ENCODE results near the gene SLC9A1.

The SLC9A1 gene

GRCh38 chr1:27070390-27071048, 84.4 kb downstream of the SLC9A1 start:
- no peak for DNase-seq (ENCODE audit: low read depth)
- no peak for TF ChIP-seq CTCF (IDR thresholded peaks at IDR 0.05; ENCODE audit: low read depth, low read length, missing control alignments)
- no peak overlapping the region for H3K4me3 ChIP-seq (ENCODE audit: low read depth, low read length)

GRCh38 chr1:27068922-27069321, 86.0 kb downstream of the SLC9A1 start:
- TF ChIP-seq CTCF (IDR thresholded peaks at IDR 0.05; ENCODE audit: low read depth, low read length, missing control alignments): no peak
- DNase-seq (ENCODE audit: low read depth): no peak

GRCh38 chr1:27065999-27066630, 88.8 kb downstream of the SLC9A1 start:
- no peak overlapping the region for H3K4me3 ChIP-seq (ENCODE audit: low read depth, low read length)
- no peak for TF ChIP-seq CTCF (IDR thresholded peaks at IDR 0.05; ENCODE audit: low read depth, low read length, missing control alignments)
- no peak for DNase-seq (ENCODE audit: low read depth)

More at GRCh38 chr1:27068922-27069321, 86.0 kb downstream of the SLC9A1 start:
- no peak overlapping the region for H3K4me3 ChIP-seq (ENCODE audit: low read depth, low read length)

- TF ChIP-seq CTCF (IDR thresholded peaks at IDR 0.05; ENCODE audit: low read depth, low read length, missing control alignments): no peak
- H3K4me3 ChIP-seq (ENCODE audit: low read depth, low read length): no peak overlapping the region
- no peak for DNase-seq (ENCODE audit: low read depth)
Observed at GRCh38 chr1:27060891-27061290, 94.0 kb downstream of the SLC9A1 start.

- DNase-seq (ENCODE audit: low read depth): no peak
- H3K4me3 ChIP-seq (ENCODE audit: low read depth, low read length): no peak overlapping the region
- no peak for TF ChIP-seq CTCF (IDR thresholded peaks at IDR 0.05; ENCODE audit: low read depth, low read length, missing control alignments)
Observed at GRCh38 chr1:27058966-27059669, 95.8 kb downstream of the SLC9A1 start.

- no peak overlapping the region for H3K4me3 ChIP-seq (ENCODE audit: low read depth, low read length)
- DNase-seq (ENCODE audit: low read depth): no peak
- TF ChIP-seq CTCF (IDR thresholded peaks at IDR 0.05; ENCODE audit: low read depth, low read length, missing control alignments): no peak
Observed at GRCh38 chr1:27057801-27058625, 96.9 kb downstream of the SLC9A1 start.
